Ishikawa (cell line): Measurements from ENCODE around the gene SEPTIN5.

ENCODE experiments used
- CEBPB ChIP-seq: IDR thresholded peaks from 2 replicates; pipeline ENCODE4 v1.6.1; 2012
- CREB1 ChIP-seq: IDR thresholded peaks from 2 replicates; pipeline ENCODE4 v1.6.1; 2012; ENCODE audit warnings: low read depth
- EGR1 ChIP-seq: IDR thresholded peaks from 2 replicates; pipeline ENCODE4 v1.6.1; 2012
- EP300 ChIP-seq: IDR thresholded peaks from 2 replicates; pipeline ENCODE4 v1.6.1; 2012; ENCODE audit warnings: borderline replicate concordance
- FOXM1 ChIP-seq: IDR thresholded peaks from 2 replicates; pipeline ENCODE4 v1.6.1; 2012; ENCODE audit warnings: low read depth, borderline replicate concordance
- NFIC ChIP-seq: IDR thresholded peaks from 2 replicates; pipeline ENCODE4 v1.6.1; 2012
- RAD21 ChIP-seq: IDR thresholded peaks from 2 replicates; pipeline ENCODE4 v1.6.1; 2012; ENCODE audit warnings: low read depth
- TAF1 ChIP-seq: IDR thresholded peaks from 2 replicates; pipeline ENCODE4 v1.6.1; 2012; ENCODE audit warnings: low read depth, mild to moderate bottlenecking
- TCF12 ChIP-seq: IDR thresholded peaks from 2 replicates; pipeline ENCODE4 v1.6.1; 2012; ENCODE audit warnings: low read depth
- TEAD4 ChIP-seq: IDR thresholded peaks from 2 replicates; pipeline ENCODE4 v1.6.1; 2012
- YY1 ChIP-seq: IDR thresholded peaks from 2 replicates; pipeline ENCODE4 v1.6.1; 2012; ENCODE audit warnings: low read depth
- ZBTB7A ChIP-seq: IDR thresholded peaks from 2 replicates; pipeline ENCODE4 v1.6.1; 2012; ENCODE audit warnings: low read depth
- TF ChIP-seq, protein P1 (sequence below): IDR thresholded peaks from 2 replicates; pipeline ENCODE4 v1.6.1; 2012
- TF ChIP-seq, protein P2 (sequence below): IDR thresholded peaks from 2 replicates; pipeline ENCODE4 v1.6.1; 2012; ENCODE audit warnings: low read depth, mild to moderate bottlenecking
- TF ChIP-seq, protein P3 (sequence below): IDR thresholded peaks from 2 replicates; pipeline ENCODE4 v1.6.1; 2012

The SEPTIN5 gene

DNA sequence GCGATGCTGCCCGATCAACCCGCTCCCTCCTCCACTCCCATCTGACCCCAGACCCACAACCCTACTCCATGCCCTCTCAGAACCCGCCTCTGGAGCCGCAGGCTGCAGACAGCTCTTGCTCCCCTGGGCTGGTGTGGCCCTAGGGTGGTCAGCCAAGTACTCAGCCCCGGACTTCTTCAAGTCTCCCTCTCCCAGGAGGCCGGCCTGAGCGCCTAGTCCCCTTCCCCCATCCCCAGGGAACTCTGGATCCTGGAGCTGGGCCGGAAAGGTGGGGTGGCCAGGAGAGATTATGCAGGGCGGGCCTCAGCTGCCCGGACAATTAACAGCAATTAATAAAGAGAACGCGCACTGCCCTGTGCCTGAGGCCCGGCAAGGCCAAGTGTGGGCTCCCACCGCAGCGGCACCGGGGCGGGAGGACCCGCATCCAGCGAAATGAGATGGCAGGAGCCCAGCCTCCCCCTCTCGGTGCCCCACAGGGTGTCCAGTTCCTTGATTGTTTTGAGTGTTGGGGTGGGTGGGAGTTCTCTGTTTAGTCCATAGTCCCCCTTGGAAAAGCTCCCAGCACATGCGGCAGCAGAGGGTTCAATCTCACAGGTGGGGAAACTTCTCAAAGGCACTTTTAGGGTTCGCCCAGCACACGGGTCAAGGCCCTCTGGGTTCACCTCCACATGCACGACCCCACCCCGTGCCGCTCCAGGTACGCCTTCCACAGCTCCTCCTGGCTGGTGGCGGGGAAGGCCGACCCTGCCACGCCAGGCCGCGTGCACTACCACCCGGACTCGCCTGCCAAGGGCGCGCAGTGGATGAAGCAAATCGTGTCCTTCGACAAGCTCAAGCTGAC, 49.4 kb downstream of the SEPTIN5 start:
- TF ChIP-seq, protein P1, sequence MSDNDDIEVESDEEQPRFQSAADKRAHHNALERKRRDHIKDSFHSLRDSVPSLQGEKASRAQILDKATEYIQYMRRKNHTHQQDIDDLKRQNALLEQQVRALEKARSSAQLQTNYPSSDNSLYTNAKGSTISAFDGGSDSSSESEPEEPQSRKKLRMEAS, result no peak
- TF ChIP-seq CREB1, result no peak
- TF ChIP-seq, protein P2, sequence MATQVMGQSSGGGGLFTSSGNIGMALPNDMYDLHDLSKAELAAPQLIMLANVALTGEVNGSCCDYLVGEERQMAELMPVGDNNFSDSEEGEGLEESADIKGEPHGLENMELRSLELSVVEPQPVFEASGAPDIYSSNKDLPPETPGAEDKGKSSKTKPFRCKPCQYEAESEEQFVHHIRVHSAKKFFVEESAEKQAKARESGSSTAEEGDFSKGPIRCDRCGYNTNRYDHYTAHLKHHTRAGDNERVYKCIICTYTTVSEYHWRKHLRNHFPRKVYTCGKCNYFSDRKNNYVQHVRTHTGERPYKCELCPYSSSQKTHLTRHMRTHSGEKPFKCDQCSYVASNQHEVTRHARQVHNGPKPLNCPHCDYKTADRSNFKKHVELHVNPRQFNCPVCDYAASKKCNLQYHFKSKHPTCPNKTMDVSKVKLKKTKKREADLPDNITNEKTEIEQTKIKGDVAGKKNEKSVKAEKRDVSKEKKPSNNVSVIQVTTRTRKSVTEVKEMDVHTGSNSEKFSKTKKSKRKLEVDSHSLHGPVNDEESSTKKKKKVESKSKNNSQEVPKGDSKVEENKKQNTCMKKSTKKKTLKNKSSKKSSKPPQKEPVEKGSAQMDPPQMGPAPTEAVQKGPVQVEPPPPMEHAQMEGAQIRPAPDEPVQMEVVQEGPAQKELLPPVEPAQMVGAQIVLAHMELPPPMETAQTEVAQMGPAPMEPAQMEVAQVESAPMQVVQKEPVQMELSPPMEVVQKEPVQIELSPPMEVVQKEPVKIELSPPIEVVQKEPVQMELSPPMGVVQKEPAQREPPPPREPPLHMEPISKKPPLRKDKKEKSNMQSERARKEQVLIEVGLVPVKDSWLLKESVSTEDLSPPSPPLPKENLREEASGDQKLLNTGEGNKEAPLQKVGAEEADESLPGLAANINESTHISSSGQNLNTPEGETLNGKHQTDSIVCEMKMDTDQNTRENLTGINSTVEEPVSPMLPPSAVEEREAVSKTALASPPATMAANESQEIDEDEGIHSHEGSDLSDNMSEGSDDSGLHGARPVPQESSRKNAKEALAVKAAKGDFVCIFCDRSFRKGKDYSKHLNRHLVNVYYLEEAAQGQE, result no peak
- TF ChIP-seq RAD21, result no peak
- TF ChIP-seq EP300, result no peak
- TF ChIP-seq NFIC, result no peak
- no peak for TF ChIP-seq EGR1

- no peak for TF ChIP-seq ZBTB7A
- TF ChIP-seq CREB1, result no peak
- no peak for TF ChIP-seq RAD21
- TF ChIP-seq TCF12, result no peak
- no peak for TF ChIP-seq NFIC
- TF ChIP-seq CEBPB, result no peak
- TF ChIP-seq, protein P3, sequence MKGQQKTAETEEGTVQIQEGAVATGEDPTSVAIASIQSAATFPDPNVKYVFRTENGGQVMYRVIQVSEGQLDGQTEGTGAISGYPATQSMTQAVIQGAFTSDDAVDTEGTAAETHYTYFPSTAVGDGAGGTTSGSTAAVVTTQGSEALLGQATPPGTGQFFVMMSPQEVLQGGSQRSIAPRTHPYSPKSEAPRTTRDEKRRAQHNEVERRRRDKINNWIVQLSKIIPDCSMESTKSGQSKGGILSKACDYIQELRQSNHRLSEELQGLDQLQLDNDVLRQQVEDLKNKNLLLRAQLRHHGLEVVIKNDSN, result no peak
- TF ChIP-seq FOXM1, result no peak
- no peak for TF ChIP-seq TAF1
- TF ChIP-seq EGR1, result no peak
- TF ChIP-seq, protein P2, result no peak
- no peak for TF ChIP-seq TEAD4
- no peak for TF ChIP-seq EP300
- TF ChIP-seq YY1, result no peak
- TF ChIP-seq, protein P1, result no peak
These were observed 49.9 kb downstream of the SEPTIN5 start for GRCh38 chr22:19764299-19764593.

- TF ChIP-seq NFIC (no peak), RAD21 (no peak), TEAD4 (no peak), EP300 (no peak), TCF12 (no peak), YY1 (no peak), EGR1 (no peak), CEBPB (no peak), CREB1 (no peak), FOXM1 (no peak)
- TF ChIP-seq, protein P2, result no peak
- TF ChIP-seq, protein P3, result no peak
- TF ChIP-seq, protein P1, result no peak
These were observed 50.6 kb downstream of the SEPTIN5 start for GRCh38 chr22:19764636-19765476.
